Measurements from ENCODE around the gene ACAP1. TPM values are rescaled to one million over a fixed set of nuclear protein-coding genes. Genes with fewer than 3 reads are reported as not detected.

ACAP1 gene
- total and polyA plus RNA-seq, 2 donors (not counting 1 experiment from before 2014, with no cell fraction given) = 0.06 to 2.1 TPM

DNA sequence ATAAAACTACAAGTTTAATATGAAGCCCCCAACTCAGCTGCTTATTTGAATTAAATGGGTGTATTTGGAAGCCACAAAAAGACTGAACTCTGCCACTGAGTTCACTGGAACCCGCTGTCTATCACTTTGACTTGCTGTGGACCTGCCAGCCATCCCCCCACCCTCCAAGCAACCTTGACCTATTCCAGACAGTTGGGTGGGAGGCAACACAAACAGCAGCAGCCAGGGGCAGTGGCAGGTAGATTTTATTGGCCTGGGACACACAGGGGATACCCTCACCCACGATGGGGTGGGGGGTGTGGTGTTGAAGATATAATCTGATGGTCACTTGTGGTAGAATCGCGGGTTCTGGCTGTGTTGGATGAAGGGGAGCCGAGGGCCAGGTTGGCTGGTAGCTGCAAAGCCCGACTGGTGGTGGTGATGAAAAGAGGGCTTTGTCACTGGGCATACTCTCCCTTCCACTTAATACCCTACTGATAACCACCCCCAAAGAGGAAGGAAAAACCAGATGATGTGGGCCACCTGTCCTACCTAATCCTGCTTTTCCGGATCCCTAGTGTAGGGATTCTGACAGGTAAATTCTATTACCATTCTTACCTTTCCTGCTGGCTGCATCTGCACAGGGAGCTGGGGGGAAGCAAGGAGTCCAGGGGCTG lies 23.8 kb upstream of the ACAP1 start:
- H3K4me2 ChIP-seq (ENCODE audit: extremely low read depth, insufficient read depth, low read length) = no peak overlapping the region
- no peaks in the 10 kb centered on the region for H4K20me1 ChIP-seq (ENCODE audit: control insufficient read depth, extremely low read depth, insufficient read depth, low read length)
- no peak overlapping the region for H3K4me3 ChIP-seq (replicated peaks in 1 of 4; ENCODE audit: control extremely low read depth in 1 of 4, insufficient read depth in 1 of 4, low read depth in 3 of 4, low read length in 4 of 4)
- peaks cover 48% of the 10 kb centered on the region for H3K79me2 ChIP-seq (ENCODE audit: control insufficient read depth, insufficient read depth, low read length)
- no peak for DNase-seq (ENCODE audit: low read depth in 2 of 2)
- no peaks in the 10 kb centered on the region for H3K27me3 ChIP-seq (ENCODE audit: control insufficient read depth, insufficient read depth, low read length)
- H3K4me1 ChIP-seq (ENCODE audit: control insufficient read depth, extremely low read depth, insufficient read depth, low read length) = peaks cover 8% of the 10 kb centered on the region
- peaks cover 31% of the 10 kb centered on the region for H3K36me3 ChIP-seq (ENCODE audit: control insufficient read depth, insufficient read depth, low read length)
- no peak overlapping the region for H3K9ac ChIP-seq (ENCODE audit: insufficient read depth, low read length)
- H3K9me3 ChIP-seq (ENCODE audit: control insufficient read depth, insufficient read depth, low read depth, low read length) = no peaks in the 10 kb centered on the region
- no peak for TF ChIP-seq EZH2 (IDR thresholded peaks at IDR 0.05; ENCODE audit: low read length, missing control alignments)
- TF ChIP-seq CTCF (conservative IDR thresholded peaks at IDR 0.05 in 1 of 2, IDR thresholded peaks at IDR 0.05 in 1 of 2; ENCODE audit: low read depth in 1 of 2, low read length in 2 of 2) = no peak
- H3K27ac ChIP-seq (ENCODE audit: insufficient read depth, low read length) = no peak overlapping the region
- no peak overlapping the region for H2AFZ ChIP-seq (ENCODE audit: low read length)

GRCh38 chr17:7313088-7313889 lies 23.0 kb upstream of the ACAP1 start:
- no peak for DNase-seq (ENCODE audit: low read depth in 2 of 2)
- no peaks in the 10 kb centered on the region for H4K20me1 ChIP-seq (ENCODE audit: control insufficient read depth, extremely low read depth, insufficient read depth, low read length)
- H3K9ac ChIP-seq (ENCODE audit: insufficient read depth, low read length) = no peak overlapping the region
- no peaks in the 10 kb centered on the region for H3K9me3 ChIP-seq (ENCODE audit: control insufficient read depth, insufficient read depth, low read depth, low read length)
- H3K4me2 ChIP-seq (ENCODE audit: extremely low read depth, insufficient read depth, low read length) = no peak overlapping the region
- H3K4me3 ChIP-seq (replicated peaks in 1 of 4; ENCODE audit: control extremely low read depth in 1 of 4, insufficient read depth in 1 of 4, low read depth in 3 of 4, low read length in 4 of 4) = peak overlapping the region in 1 of 4 experiments; percentile 1
- peak in 1 of 2 donors; percentile 12 for TF ChIP-seq CTCF (conservative IDR thresholded peaks at IDR 0.05 in 1 of 2, IDR thresholded peaks at IDR 0.05 in 1 of 2; ENCODE audit: low read depth in 1 of 2, low read length in 2 of 2)
- TF ChIP-seq EZH2 (IDR thresholded peaks at IDR 0.05; ENCODE audit: low read length, missing control alignments) = no peak
- H3K79me2 ChIP-seq (ENCODE audit: control insufficient read depth, insufficient read depth, low read length) = peaks cover 41% of the 10 kb centered on the region
- H3K36me3 ChIP-seq (ENCODE audit: control insufficient read depth, insufficient read depth, low read length) = peaks cover 32% of the 10 kb centered on the region
- H3K27me3 ChIP-seq (ENCODE audit: control insufficient read depth, insufficient read depth, low read length) = no peaks in the 10 kb centered on the region
- peak overlapping the region; percentile 37 for H3K27ac ChIP-seq (ENCODE audit: insufficient read depth, low read length)
- no peak overlapping the region for H2AFZ ChIP-seq (ENCODE audit: low read length)
- peaks cover 8% of the 10 kb centered on the region for H3K4me1 ChIP-seq (ENCODE audit: control insufficient read depth, extremely low read depth, insufficient read depth, low read length)

GRCh38 chr17:7313890-7314718 lies 22.2 kb upstream of the ACAP1 start:
- Histone ChIP-seq H3K4me1 (ENCODE audit: control insufficient read depth, extremely low read depth, insufficient read depth, low read length) (peaks cover 8% of the 10 kb centered on the region), H3K27ac (ENCODE audit: insufficient read depth, low read length) (peak overlapping the region; percentile 75), H3K4me2 (ENCODE audit: extremely low read depth, insufficient read depth, low read length) (peak overlapping the region; percentile 76), H2AFZ (ENCODE audit: low read length) (no peak overlapping the region), H3K4me3 (replicated peaks in 1 of 4; ENCODE audit: control extremely low read depth in 1 of 4, insufficient read depth in 1 of 4, low read depth in 3 of 4, low read length in 4 of 4) (peak overlapping the region; percentile 66 to 88 (median 74)), H3K79me2 (ENCODE audit: control insufficient read depth, insufficient read depth, low read length) (peaks cover 33% of the 10 kb centered on the region), H3K9ac (ENCODE audit: insufficient read depth, low read length) (peak overlapping the region; percentile 85), H4K20me1 (ENCODE audit: control insufficient read depth, extremely low read depth, insufficient read depth, low read length) (no peaks in the 10 kb centered on the region), H3K9me3 (ENCODE audit: control insufficient read depth, insufficient read depth, low read depth, low read length) (no peaks in the 10 kb centered on the region), H3K36me3 (ENCODE audit: control insufficient read depth, insufficient read depth, low read length) (peaks cover 38% of the 10 kb centered on the region), H3K27me3 (ENCODE audit: control insufficient read depth, insufficient read depth, low read length) (no peaks in the 10 kb centered on the region)
- DNase-seq (ENCODE audit: low read depth in 2 of 2) = no peak
- TF ChIP-seq CTCF (conservative IDR thresholded peaks at IDR 0.05 in 1 of 2, IDR thresholded peaks at IDR 0.05 in 1 of 2; ENCODE audit: low read depth in 1 of 2, low read length in 2 of 2) (no peak), EZH2 (IDR thresholded peaks at IDR 0.05; ENCODE audit: low read length, missing control alignments) (no peak)
